HL-60/S4 (cell line): Measurements from ENCODE around the gene FLCN.

ENCODE experiments used
- in situ Hi-C: fragments of 300-500 bp; cut with MboI; formaldehyde crosslinking; loops from 2 replicates; pipeline ENCODE4 v1.14.3; 2022; ENCODE audit warnings: low sequenced_read_pairs

FLCN gene

GRCh38 chr17:17170346-17170985 lies 66.5 kb downstream of the FLCN start:
- in situ Hi-C loops: no loop called here

DNA sequence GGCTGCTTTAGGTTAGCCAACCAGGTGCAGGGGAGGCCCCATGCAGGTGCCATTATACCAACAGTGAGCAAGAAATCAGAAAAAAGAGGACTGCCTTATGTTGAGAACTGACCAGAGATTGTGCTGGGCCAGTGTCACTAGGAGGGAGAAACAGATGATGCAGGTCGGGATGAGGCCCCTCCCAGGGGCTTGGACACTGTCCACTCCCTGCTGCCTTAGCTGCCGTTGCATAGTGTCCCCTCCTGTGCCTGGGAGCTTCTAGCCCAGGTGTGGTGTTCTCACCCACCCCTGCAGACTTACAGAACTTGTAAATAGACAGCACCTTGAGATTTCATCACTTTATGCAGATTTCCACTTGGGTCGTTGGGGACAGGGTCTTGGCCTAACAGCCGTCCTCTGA lies 67.6 kb downstream of the FLCN start:
- in situ Hi-C loops: no loop called here

DNA sequence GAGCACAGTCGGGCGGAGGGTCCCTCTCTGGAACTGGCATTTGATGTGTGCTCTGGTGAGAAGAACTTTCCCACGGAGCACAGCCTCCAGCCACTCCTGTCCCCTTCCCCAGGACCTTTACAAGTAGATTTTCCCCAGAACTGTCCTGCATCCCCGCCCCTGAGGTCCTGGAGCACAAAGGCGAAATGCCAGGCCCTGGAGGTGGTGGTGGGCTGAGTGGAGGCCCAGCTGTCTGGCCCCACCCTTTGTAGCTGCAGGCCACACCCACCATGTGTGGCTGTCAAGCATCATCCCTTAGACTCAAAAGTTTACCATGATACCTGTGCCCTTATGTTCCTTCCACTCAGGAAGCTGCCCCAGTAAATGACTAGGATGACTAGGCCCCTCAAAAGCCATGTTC lies 68.6 kb downstream of the FLCN start:
- in situ Hi-C loops: no loop called here

GRCh38 chr17:17167986-17168385 lies 69.0 kb downstream of the FLCN start:
- in situ Hi-C loops: no loop called here

DNA sequence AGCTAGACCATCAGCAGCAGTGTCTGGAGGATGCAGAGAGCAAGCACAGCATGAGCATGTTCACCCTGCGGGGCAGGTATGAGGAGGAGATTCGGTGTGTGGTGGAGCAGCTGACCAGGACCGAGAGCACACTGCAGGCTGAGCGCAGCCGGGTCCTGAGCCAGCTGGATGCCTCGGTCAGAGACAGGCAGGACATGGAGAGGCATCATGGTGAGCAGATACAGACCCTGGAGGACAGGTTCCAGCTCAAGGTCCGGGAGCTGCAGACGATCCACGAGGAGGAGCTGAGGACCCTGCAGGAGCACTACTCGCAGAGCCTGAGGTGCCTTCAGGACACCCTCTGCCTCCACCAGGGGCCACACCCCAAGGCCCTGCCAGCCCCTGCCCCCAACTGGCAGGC lies 69.6 kb downstream of the FLCN start:
- in situ Hi-C loops: no loop called here

- in situ Hi-C loops: no loop called here
These were observed 70.5 kb downstream of the FLCN start for GRCh38 chr17:17166446-17166845.

- in situ Hi-C loops: no loop called here
These were observed 71.2 kb downstream of the FLCN start for GRCh38 chr17:17165666-17166308.

GRCh38 chr17:17164676-17165075 lies 72.3 kb downstream of the FLCN start:
- in situ Hi-C loops: no loop called here

DNA sequence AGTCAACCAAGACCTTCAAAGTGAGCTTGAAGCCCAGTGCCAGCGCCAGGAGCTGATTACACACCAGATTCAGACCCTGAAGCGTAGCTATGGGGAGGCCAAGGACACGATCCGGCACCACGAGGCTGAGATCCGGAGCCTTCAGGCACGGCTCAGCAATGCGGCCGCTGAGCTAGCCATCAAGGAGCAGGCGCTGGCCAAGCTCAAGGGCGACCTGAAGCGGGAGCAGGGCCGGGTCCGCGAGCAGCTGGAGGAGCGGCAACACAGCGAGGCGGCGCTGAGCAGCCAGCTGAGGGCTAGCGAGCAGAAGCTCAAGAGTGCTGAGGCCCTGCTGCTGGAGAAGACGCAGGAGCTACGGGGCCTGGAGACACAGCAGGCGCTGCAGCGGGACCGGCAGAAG lies 72.8 kb downstream of the FLCN start:
- in situ Hi-C loops: no loop called here
